Testis (tissue), 3 donors: ENCODE measurements around the gene PNN. TPM values are rescaled to one million over a fixed set of nuclear protein-coding genes. Genes with fewer than 3 reads are reported as not detected.
A peak's percentile ranks its signal among the peaks of the same experiment; 100 is the strongest.
"Not testable (repeated sequence)": the region's sequence is repeated elsewhere in the genome, so short reads cannot be mapped to it uniquely, and the experiment has no call there.

ENCODE experiments used
- DNase-seq: peaks from one replicate; pipeline ENCODE4 v3.0.0-alpha.2; 2019
- H3K27ac ChIP-seq, 2 donors: fragments of 200-600 bp; sonication (generic); one replicate each; pipeline ENCODE4 v1.5.1; 2019
- H3K27me3 ChIP-seq: fragments of 200-600 bp; sonication (generic); one replicate; pipeline ENCODE4 v1.5.1; 2019
- H3K36me3 ChIP-seq: fragments of 200-600 bp; sonication (generic); one replicate; pipeline ENCODE4 v1.5.1; 2017; ENCODE audit warnings: low read depth; ENCODE audit errors: missing control alignments
- H3K4me1 ChIP-seq: fragments of 200-600 bp; sonication (generic); one replicate; pipeline ENCODE4 v1.5.1; 2019
- H3K4me3 ChIP-seq, 2 donors: fragments of 200-600 bp; sonication (generic); one replicate each; pipeline ENCODE4 v1.5.1; 2017 to 2019
- H3K9me3 ChIP-seq: fragments of 200-600 bp; sonication (generic); one replicate; pipeline ENCODE4 v1.5.1; 2017
- CTCF ChIP-seq, 3 experiments: fragments of 450-650 bp in 2 of 3; fragments of 200-600 bp in 1 of 3; sonication (generic) in 1 of 3; IDR thresholded peaks; one replicate each; pipeline ENCODE4 v1.5.1; 2016 to 2019; ENCODE audit warnings: antibody characterized with exemption in 3 of 3, mild to moderate bottlenecking in 2 of 3, moderate library complexity in 1 of 3
- POLR2A ChIP-seq: fragments of 450-650 bp; IDR thresholded peaks from one replicate; pipeline ENCODE4 v1.6.1; 2017; ENCODE audit warnings: antibody characterized with exemption, mild to moderate bottlenecking, moderate library complexity
- WGBS, 2 donors: methylation state at CpG; one replicate each; pipeline ENCODE4 v1.1.5; 2018; 5-methylcytosine and 5-hydroxymethylcytosine counted together
- intact Hi-C: fragments of 100-400 bp; cut with DNase I; formaldehyde crosslinking; loops from one replicate; pipeline ENCODE4 v1.15.1; 2023; ENCODE audit warnings: low total_unique reads
- polyA plus RNA-seq: library from polyadenylated mRNA; stranded (reverse); fragments of 350-450 nt; fragmentation: Illumina TruSeq; extraction: RNeasy Lipid Tissue Mini Kit (QIAGEN cat#74804); gene quantifications from one replicate; pipeline ENCODE4 v1.2.3, GENCODE V29; 2014; ENCODE audit warnings: low read depth, low replicate concordance; ENCODE audit not compliant: insufficient read depth
- total RNA-seq, 2 donors: library from RNA; depleted of rRNA; stranded (reverse); fragments of >200 nt; gene quantifications; one replicate each; pipeline ENCODE4 v1.2.3, GENCODE V29; 2016

PNN gene
- total and polyA plus RNA-seq, 3 donors from 2014 or later, result 32.5 to 78.5 (median 54.1) TPM

- TF ChIP-seq CTCF (IDR thresholded peaks at IDR 0.05) (no peak), POLR2A (no peak)
- Histone ChIP-seq H3K9me3 (no peaks in the 10 kb centered on the region), H3K36me3 (no peaks in the 10 kb centered on the region), H3K4me3 (no peak overlapping the region), H3K27me3 (no peaks in the 10 kb centered on the region), H3K4me1 (peaks cover 5% of the 10 kb centered on the region), H3K27ac (peak overlapping the region in 1 of 2 donors; percentile 69)
- peak; percentile 17 for DNase-seq
- intact Hi-C loops, result no loop called here
- 32 to 46% methylated on average over 5 of the region's 5 CpGs for WGBS, 2 donors
These were observed 43.2 kb downstream of the PNN start for GRCh38 chr14:39218171-39218769.

- intact Hi-C loops, result no loop called here
- 28 to 40% methylated on average over 3 of the region's 3 CpGs for WGBS, 2 donors
- Histone ChIP-seq H3K4me1 (peaks cover 5% of the 10 kb centered on the region), H3K9me3 (no peaks in the 10 kb centered on the region), H3K4me3 (no peak overlapping the region), H3K27me3 (no peaks in the 10 kb centered on the region), H3K36me3 (no peaks in the 10 kb centered on the region), H3K27ac (no peak overlapping the region)
- DNase-seq, result no peak
- TF ChIP-seq POLR2A, result no peak
- no peak for TF ChIP-seq CTCF (IDR thresholded peaks at IDR 0.05)
These were observed 44.0 kb downstream of the PNN start for GRCh38 chr14:39219075-39219499.

DNA sequence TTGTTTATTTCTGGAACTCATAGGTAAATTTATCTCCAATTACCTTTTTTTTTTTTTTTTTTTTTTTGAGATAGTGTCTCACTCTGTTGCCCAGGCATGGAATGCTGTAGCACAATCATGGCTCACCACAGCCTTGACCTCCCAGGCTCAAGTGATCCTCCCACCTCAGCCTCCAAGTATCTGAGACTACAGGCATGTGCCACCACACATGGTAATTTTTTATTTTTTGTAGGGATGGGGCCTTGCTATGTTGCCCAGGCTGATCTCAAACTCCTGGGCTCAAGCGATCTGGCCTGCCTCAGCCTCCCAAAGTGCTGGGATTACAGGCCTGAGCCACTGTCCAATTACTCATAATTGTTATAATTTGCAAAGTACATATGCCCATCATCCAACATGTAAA lies 45.4 kb downstream of the PNN start:
- 94 to 100% methylated on average over 1 of the region's 1 CpG for WGBS, 2 donors
- H3K9me3 ChIP-seq, H3K36me3 ChIP-seq, H3K4me1 ChIP-seq, DNase-seq, H3K4me3 ChIP-seq, intact Hi-C loops, H3K27me3 ChIP-seq, H3K27ac ChIP-seq: not testable (repeated sequence)

GRCh38 chr14:39228044-39228443 lies 53.0 kb downstream of the PNN start:
- H3K27ac ChIP-seq, result no peak overlapping the region
- H3K4me1 ChIP-seq, result no peaks in the 10 kb centered on the region
- no peaks in the 10 kb centered on the region for H3K36me3 ChIP-seq
- H3K27me3 ChIP-seq, result no peaks in the 10 kb centered on the region
- TF ChIP-seq CTCF (IDR thresholded peaks at IDR 0.05) (no peak), POLR2A (no peak)
- H3K4me3 ChIP-seq, result no peak overlapping the region
- no peaks in the 10 kb centered on the region for H3K9me3 ChIP-seq
- no peak for DNase-seq
- intact Hi-C loops, result no loop called here
- WGBS, 2 donors, result 80 to 84% methylated on average over 3 of the region's 3 CpGs

DNA sequence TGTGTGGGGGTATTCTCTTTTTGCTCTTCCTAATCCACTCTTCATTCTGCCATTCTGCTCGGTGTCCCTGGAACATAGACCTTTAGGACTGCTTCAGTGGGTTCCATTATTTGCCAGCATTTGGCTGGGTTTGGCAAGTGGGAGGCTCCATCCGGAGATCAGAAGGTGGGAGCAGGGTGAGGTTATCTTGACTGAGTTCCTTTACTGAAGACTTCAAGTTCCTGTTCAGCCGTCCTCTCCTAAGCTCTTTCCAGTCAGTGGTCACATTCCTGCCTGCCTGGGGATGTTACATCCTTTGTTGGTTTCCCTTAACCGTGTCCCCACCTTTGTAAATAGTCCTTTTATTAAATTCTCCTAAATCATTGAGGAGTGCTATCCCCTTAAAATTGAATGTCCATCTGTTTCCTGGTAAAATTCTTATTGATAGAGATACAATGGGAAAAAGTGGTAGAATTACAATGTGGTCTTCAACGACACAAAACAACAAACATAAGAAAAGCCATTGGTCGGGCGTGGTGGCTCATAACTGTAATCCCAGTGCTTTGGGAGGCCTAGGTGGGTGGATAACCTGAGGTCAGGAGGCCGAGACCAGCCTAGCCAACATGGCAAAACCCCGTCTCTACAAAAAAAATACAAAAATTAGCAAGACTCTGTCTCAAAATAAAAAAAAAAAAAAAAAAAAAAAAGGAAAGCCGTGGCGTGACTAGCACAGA lies 53.6 kb downstream of the PNN start:
- H3K9me3 ChIP-seq, result no peaks in the 10 kb centered on the region
- no peak for TF ChIP-seq POLR2A
- no peak for TF ChIP-seq CTCF (IDR thresholded peaks at IDR 0.05)
- 73 to 82% methylated on average over 11 of the region's 11 CpGs for WGBS, 2 donors
- H3K36me3 ChIP-seq, result no peaks in the 10 kb centered on the region
- no peak for DNase-seq
- H3K4me3 ChIP-seq, result no peak overlapping the region
- no peak overlapping the region for H3K27ac ChIP-seq
- H3K27me3 ChIP-seq, result no peaks in the 10 kb centered on the region
- no peaks in the 10 kb centered on the region for H3K4me1 ChIP-seq
- intact Hi-C loops, result no loop called here
